ENCODE results near the gene LRRC3.
"Not testable (repeated sequence)": the region's sequence is repeated elsewhere in the genome, so short reads cannot be mapped to it uniquely, and the experiment has no call there.

Gene LRRC3

GRCh38 chr21:44495611-44496563 is 40.6 kb downstream of the LRRC3 start:
- no peak for DNase-seq (ENCODE audit: low read depth in 1 of 2, low spot score in 1 of 2)

DNA sequence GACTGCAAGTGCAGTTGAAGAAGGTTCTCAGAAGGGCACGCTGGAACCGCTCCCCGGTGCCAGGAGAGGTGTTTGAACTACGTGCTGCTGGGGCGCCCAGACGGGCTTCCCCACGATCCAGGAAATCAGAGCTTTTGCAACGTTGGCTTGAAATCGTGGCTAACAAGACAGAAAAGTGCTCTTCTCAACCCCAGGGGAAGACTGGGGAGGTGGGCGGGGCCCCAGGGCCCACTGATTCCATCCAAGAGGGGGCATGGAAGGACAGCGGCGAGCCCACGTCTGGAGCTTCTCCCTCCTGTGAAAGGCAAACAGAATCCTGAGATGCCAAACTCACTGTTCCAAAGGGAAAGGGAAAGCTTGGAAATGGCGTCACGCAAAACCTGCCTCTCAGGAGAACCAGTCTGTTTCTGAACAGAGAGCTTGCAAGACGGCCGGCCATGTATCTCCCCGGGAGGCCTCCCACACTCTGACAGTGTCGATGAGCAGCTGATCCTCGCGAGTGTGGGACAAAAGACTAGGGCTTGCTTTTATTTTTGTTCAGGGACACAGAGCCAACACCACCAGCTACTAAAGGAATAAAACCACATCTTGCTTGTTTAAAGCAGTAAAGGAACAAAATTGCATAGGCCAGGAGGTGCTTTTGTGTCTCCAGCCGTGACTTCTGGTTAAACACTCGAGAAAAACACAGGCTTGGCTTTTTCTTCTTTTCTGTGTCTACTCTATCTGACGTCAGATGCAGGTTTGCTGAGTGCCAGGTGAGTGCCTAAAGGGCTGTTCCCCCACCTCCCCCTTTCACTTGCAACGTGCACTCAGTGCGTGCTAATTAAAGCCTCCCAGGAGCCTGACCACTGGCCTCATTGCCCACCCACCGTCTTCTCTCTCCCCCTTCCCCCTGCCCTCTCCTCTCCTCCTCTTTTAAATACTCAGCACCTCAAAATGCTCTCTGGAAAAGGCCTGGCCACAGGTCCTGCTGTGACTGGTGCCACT is 41.5 kb downstream of the LRRC3 start:
- no peak for DNase-seq (ENCODE audit: low read depth in 1 of 2, low spot score in 1 of 2)

DNA sequence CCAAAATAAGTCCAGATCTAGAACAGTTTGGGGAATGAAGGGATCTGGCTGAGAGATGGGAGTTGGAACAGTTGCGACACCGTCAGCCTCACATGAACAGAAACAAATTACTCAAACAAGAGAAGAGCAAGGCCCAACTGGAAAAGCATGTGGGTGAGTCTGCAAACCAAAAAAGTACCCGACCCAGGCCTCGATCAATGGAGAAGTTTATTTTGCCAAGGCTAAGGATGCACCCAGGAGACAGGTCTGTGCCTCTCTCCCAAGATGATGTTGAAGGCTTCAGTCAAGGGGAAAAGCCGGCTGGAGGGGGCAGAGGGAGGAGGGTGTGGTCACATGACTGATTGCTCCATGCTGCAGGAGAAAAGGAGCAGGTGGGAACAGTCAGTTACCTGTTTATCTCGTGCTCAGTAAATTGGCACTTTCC is 42.4 kb downstream of the LRRC3 start:
- DNase-seq (ENCODE audit: low read depth in 1 of 2, low spot score in 1 of 2), result no peak

- no peak for DNase-seq (ENCODE audit: low read depth in 1 of 2, low spot score in 1 of 2)
Observed at GRCh38 chr21:44498280-44499210, 43.2 kb downstream of the LRRC3 start.

- DNase-seq (ENCODE audit: low read depth in 1 of 2, low spot score in 1 of 2), result no peak
Observed at GRCh38 chr21:44499211-44499560, 43.9 kb downstream of the LRRC3 start.

DNA sequence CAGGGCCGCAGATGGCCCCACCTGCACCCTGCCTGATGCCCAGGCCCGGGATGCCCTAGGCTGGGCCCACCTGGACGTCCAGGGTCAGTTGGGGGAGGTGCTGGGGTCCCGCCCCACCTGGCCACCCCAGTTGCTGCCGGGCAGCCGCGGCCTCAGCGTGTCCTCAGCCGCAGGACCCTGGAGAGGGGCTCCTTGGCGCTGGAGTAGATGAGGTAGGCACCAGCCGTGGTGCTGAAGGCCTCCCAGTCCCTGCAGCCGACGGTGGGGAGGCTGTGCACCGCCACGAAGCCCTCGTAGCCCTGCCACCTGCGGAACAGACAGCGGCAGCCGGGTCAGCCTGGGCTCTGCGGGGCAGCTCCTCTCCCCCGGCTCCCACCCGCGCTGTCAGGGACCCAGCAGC is 44.3 kb downstream of the LRRC3 start:
- DNase-seq (ENCODE audit: low read depth in 1 of 2, low spot score in 1 of 2), result no peak

- no peak for DNase-seq (ENCODE audit: low read depth in 1 of 2, low spot score in 1 of 2)
Observed at GRCh38 chr21:44500111-44500510, 44.8 kb downstream of the LRRC3 start.

DNA sequence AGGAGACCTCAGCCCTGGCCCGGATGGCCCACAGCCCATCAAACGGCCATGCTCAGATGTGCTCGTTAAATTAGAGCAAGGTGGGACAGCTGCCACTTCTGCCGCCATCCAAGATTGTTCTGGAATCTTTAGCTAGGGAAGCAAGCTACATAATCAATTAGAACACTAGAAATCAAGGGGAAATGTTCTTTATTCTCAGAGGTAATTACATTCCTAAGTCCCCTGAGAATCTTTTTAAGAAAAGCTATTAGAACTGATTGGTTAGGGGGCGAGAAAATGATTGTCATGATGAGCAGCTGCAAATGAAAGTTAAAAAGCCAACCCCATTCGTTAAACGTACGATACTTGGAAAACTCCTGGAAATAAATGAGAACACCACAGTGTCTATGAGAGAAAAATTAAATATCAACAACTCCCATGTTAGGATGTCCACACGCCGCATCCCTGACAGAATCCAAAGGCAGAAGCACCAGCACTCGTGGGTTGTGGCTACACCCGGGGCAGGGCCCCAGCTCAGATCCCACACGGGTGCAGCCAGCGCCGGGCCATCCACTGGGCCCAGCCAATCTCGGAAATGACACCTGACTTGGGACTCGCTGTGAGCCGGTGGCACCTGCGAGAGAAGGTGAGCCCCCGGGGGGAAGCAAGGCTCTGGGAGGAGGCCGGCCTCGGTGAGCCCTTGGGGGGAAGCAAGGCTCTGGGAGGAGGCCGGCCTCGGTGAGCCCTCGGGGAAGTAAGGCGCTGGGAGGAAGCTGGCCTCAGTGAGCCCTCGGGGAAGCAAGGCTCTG is 47.1 kb downstream of the LRRC3 start:
- no peak for DNase-seq (ENCODE audit: low read depth in 1 of 2, low spot score in 1 of 2)

- DNase-seq (ENCODE audit: low read depth in 1 of 2, low spot score in 1 of 2), result not testable (repeated sequence)
Observed at GRCh38 chr21:44503006-44503889, 47.9 kb downstream of the LRRC3 start.

GRCh38 chr21:44503901-44504399 is 48.6 kb downstream of the LRRC3 start:
- DNase-seq (ENCODE audit: low read depth in 1 of 2, low spot score in 1 of 2), result no peak

DNA sequence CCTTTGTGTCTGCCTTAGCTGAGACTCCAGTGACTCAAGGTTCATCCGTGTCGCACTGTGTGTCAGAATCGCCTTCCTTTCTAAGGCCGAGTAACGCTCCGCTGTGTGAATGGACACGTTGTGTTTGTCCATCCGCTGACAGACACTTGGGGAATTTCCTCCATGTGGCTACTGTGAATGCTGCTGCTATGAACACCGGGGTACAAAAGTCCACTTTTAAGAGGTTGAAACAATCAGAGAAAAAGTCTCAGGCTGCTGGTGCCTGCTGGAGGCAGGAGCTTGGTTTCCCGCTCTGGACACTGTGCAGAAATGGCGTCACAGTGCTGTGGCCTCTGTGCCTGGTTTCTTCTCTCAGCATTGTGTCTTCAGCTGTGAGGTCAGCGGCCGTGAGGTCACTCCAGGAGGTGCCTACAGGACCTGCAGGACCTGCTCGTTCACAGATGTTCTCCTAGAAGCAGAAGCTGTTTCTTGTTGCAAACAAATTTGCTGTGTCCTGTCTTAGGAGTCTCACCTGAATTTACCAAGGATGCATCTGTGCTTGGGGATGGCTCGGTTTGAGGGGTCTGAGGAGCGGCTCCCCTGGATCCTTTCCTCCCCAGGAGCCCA is 50.5 kb downstream of the LRRC3 start:
- DNase-seq (ENCODE audit: low read depth in 1 of 2, low spot score in 1 of 2), result no peak

DNA sequence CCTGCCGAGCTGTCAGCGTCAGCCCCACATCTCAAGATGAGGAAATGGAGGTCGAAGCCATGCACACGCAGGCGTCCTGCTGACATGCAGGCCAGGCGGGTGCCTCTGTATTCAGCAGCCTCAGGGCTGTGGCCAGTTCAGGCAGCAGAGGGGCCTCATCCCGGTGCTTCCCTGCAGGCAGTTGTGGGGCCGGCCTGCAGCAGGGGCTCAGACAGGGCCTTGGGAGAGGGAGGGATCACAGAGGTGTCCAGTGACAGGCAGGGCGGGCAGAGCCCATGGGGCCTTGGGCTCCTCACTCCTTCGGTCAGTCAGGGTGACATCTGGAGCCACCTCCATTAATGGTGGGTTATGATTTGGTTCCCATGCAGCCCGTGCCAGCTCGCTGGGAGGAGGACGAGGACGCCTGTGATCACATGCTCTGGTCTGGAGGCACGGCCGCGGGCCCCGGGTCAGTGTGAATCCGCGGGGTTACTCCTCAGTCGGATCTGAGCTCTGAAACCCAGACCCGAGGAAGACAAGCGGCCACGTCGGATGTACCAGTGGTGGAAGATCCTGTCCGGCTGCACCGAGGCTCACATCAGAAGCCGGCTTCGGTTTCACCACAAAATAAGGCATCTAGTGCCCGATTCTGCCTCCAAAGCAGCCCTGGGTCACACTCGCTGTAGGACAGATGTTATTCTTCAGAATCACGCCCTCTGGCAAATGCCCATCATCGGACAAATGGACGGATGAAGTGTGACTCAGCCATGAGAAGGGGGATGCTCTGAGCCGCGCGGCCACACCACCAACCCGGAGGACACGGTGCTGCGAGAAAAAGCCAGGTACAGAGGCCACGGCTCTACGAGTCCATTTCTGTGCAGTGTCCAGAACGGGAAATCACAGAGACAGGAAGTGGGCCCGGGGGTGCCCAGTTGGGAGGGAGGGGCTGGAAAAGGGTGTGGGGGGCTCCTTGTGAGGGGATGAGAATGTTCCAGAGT is 51.3 kb downstream of the LRRC3 start:
- DNase-seq (ENCODE audit: low read depth in 1 of 2, low spot score in 1 of 2), result no peak

DNA sequence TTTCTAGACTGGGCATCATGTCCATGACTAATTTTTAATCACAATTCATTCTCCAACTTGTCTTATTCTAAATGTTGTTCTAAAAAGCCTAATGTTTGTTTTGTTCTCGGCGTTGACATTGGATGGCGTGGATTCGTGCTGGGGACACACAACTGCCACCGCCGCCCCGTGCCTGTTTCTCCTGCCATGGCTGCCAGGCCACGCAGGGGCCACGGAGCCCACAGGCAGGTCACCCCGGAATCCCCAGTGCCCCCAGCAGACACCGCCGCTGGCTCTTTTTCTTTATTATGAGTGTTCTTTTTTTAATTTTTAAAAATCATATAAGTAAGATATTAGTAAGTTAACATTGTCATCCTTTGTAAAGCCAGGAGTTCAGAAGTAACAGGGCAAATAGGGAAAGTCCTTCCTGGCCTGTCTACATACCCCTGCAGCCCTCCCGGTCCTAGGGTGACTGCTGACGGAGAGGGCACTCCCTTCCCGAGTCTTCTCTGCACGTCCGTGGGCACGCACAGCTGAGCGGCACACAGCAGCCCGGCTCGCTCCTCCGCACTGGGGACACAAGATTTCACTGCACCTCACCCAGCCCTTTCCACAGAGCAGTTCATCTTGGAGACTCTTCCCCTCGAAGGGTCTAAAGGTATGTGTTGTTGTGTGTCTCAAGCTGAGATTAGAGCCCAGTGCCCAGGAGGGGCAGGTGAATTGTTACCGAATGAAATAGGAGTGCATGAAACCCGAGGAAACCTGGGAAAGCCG is 52.5 kb downstream of the LRRC3 start:
- no peak for DNase-seq (ENCODE audit: low read depth in 1 of 2, low spot score in 1 of 2)

DNA sequence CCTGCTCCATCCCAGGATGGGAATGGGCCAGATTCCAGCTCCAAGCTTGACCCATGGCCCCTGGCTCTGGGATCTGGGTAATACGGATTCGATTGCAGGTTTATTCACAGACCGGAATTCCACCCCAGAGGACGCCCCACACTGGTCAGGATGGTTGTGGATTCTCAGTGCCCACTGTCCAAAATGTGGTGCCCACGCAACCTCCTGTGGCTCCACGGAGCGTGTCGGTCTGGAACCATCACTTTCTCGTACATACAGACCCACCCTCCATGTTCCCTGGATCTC is 53.1 kb downstream of the LRRC3 start:
- DNase-seq (ENCODE audit: low read depth in 1 of 2, low spot score in 1 of 2), result no peak

GRCh38 chr21:44508711-44509445 is 53.6 kb downstream of the LRRC3 start:
- no peak for DNase-seq (ENCODE audit: low read depth in 1 of 2, low spot score in 1 of 2)

DNA sequence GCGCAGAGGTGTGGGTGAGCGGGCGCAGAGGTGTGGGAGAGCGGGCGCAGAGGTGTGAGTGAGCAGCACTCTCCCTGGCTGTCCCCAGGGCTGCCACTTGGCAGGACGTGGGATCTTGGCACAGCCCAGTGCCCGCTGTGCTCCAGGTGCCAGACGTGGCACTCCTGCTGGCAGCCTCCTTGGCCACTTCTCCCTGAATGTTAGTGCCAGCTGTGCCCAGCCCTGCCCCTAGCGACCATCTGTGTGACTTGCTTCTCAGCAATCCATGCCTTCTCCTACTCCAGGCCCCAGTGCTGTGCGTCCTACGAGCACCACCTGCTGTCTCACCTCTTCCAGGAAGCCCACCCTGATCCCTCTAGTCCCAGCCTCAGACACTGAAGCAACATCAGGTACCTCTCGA is 54.2 kb downstream of the LRRC3 start:
- no peak for DNase-seq (ENCODE audit: low read depth in 1 of 2, low spot score in 1 of 2)

Data from stimulated activated CD4-positive, alpha-beta T cell treated with anti-CD3 and anti-CD28 coated beads, Interleukin-15, amount 100 ng/mL, for 1 hour (primary cell).